GM13976 (cell line): ENCODE measurements around the gene ROPN1L.

Source experiments
- DNase-seq: peaks from one replicate; pipeline ENCODE4 v3.0.0; 2012; ENCODE audit warnings: low spot score
- CTCF ChIP-seq: IDR thresholded peaks from 2 replicates; pipeline ENCODE4 v1.5.1; 2012; ENCODE audit warnings: borderline replicate concordance, mild to moderate bottlenecking; ENCODE audit not compliant: insufficient read depth; ENCODE audit errors: extremely low read depth, missing control alignments, control extremely low read depth
- in situ Hi-C: fragments of 300-500 bp; cut with MboI; formaldehyde crosslinking; loops from one replicate; pipeline ENCODE4 v1.12.0; 2022; ENCODE audit warnings: low sequenced_read_pairs, mixed read lengths, inconsistent platforms; ENCODE audit not compliant: unreplicated experiment

The ROPN1L gene

GRCh38 chr5:10461904-10462555 lies 20.4 kb downstream of the ROPN1L start:
- in situ Hi-C loops: no loop called here
- no peak for DNase-seq
- TF ChIP-seq CTCF: no peak

GRCh38 chr5:10463566-10463965 lies 21.9 kb downstream of the ROPN1L start:
- in situ Hi-C loops: no loop called here
- DNase-seq: no peak
- TF ChIP-seq CTCF: no peak

- no peak for TF ChIP-seq CTCF
- no peak for DNase-seq
- in situ Hi-C loops: no loop called here
Observed at GRCh38 chr5:10464173-10464572, 22.5 kb downstream of the ROPN1L start.

GRCh38 chr5:10465726-10466125 lies 24.0 kb downstream of the ROPN1L start:
- TF ChIP-seq CTCF: no peak
- no peak for DNase-seq
- in situ Hi-C loops: no loop called here

- in situ Hi-C loops: no loop called here
Observed at GRCh38 chr5:10466446-10467073, 24.9 kb downstream of the ROPN1L start.

GRCh38 chr5:10467281-10468198 lies 25.9 kb downstream of the ROPN1L start:
- in situ Hi-C loops: no loop called here
- no peak for DNase-seq

More at GRCh38 chr5:10466446-10467073, 24.9 kb downstream of the ROPN1L start:
- no peak for DNase-seq
- no peak for TF ChIP-seq CTCF

More at GRCh38 chr5:10467281-10468198, 25.9 kb downstream of the ROPN1L start:
- TF ChIP-seq CTCF: no peak
